Measurements from ENCODE around the gene KRT73.

GRCh38 chr12:52615208-52615868 is 3.0 kb downstream of the KRT73 start:
- TF ChIP-seq POLR2A (conservative IDR thresholded peaks at IDR 0.05) (no peak), ETS1 (conservative IDR thresholded peaks at IDR 0.05; ENCODE audit: control insufficient read depth, low read depth, low read length) (no peak), CREB1 (IDR thresholded peaks at IDR 0.05) (no peak), CREB1 (CRISPR knock-in tag; IDR thresholded peaks at IDR 0.05) (no peak), ARID3B (CRISPR knock-in tag; IDR thresholded peaks at IDR 0.05; ENCODE audit: borderline replicate concordance) (no peak), SP2 (IDR thresholded peaks at IDR 0.05; ENCODE audit: extremely low read depth, low read depth, low read length, poor library complexity, severe bottlenecking) (no peak), SNRNP70 (optimal IDR thresholded peaks at IDR 0.05; ENCODE audit: low read depth, low read length) (no peak), TCFL5 (CRISPR knock-in tag; conservative IDR thresholded peaks at IDR 0.05) (no peak), EZH2 (IDR thresholded peaks at IDR 0.05; ENCODE audit: borderline replicate concordance, low read depth, low read length) (no peak)
